Kidney (tissue), 14 donors: ENCODE measurements around the gene ZNF254. TPM values are rescaled to one million over a fixed set of nuclear protein-coding genes. Genes with fewer than 3 reads are reported as not detected.

Experiments used
- DNase-seq, 5 donors: peaks; one replicate each; pipeline ENCODE4 v3.0.0-alpha.2; 2013 to 2020
- FAIRE-seq: peaks from 2 replicates; lab custom pipeline; 2012; peaks lifted over from hg19 to GRCh38; lab: Jason Lieb, UNC
- H3K27ac ChIP-seq, 2 donors: one replicate each; pipeline ENCODE4 v1.7.0; 2013; ENCODE audit warnings: low read depth in 2 of 2, low read length in 2 of 2, inconsistent platforms in 1 of 2
- H3K27me3 ChIP-seq: one replicate; pipeline ENCODE4 v1.7.1; 2013; ENCODE audit warnings: low read length, inconsistent platforms; ENCODE audit not compliant: control insufficient read depth, insufficient read depth
- H3K36me3 ChIP-seq, 3 donors: one replicate each; pipeline versions ENCODE4 v1.7.0 to v1.7.1; 2013; ENCODE audit warnings: low read length in 3 of 3, control low read depth in 1 of 3, inconsistent platforms in 1 of 3; ENCODE audit not compliant: insufficient read depth in 3 of 3, control insufficient read depth in 2 of 3
- H3K4me1 ChIP-seq, 3 donors: one replicate each; pipeline versions ENCODE4 v1.7.0 to v1.7.1; 2013; ENCODE audit warnings: low read length in 3 of 3, inconsistent platforms in 1 of 3, low read depth in 1 of 3; ENCODE audit not compliant: control insufficient read depth in 2 of 3, insufficient read depth in 2 of 3
- H3K4me3 ChIP-seq, 3 donors: one replicate each; pipeline versions ENCODE4 v1.7.0 to v1.8.1; 2013; ENCODE audit warnings: low read length in 3 of 3, control low read depth in 1 of 3, inconsistent platforms in 1 of 3
- H3K9ac ChIP-seq, 3 donors: one replicate each; pipeline versions ENCODE4 v1.7.0 to v1.7.1; 2013; ENCODE audit warnings: low read length in 3 of 3, control low read depth in 1 of 3, inconsistent platforms in 1 of 3
- H3K9me3 ChIP-seq, 3 donors: one replicate each; pipeline versions ENCODE4 v1.7.0 to v1.7.1; 2013; ENCODE audit warnings: low read length in 3 of 3, control low read depth in 1 of 3, inconsistent platforms in 1 of 3; ENCODE audit not compliant: control insufficient read depth in 2 of 3, insufficient read depth in 1 of 3
- CTCF ChIP-seq: IDR thresholded peaks from 3 replicates; pipeline ENCODE4 v1.5.1; 2012; ENCODE audit warnings: mild to moderate bottlenecking, moderate library complexity, borderline replicate concordance; ENCODE audit not compliant: insufficient read depth; ENCODE audit errors: extremely low read depth
- intact Hi-C: fragments of 100-400 bp; cut with DNase I; formaldehyde crosslinking; loops from one replicate; pipeline ENCODE4 v1.11.1; 2022
- polyA plus RNA-seq: library from polyadenylated mRNA; stranded (reverse); fragments of 350-450 nt; fragmentation: Illumina TruSeq; extraction: RNeasy Lipid Tissue Mini Kit (QIAGEN cat#74804); gene quantifications from one replicate; pipeline ENCODE4 v1.2.3, GENCODE V29; 2014; ENCODE audit warnings: low read depth, low replicate concordance; ENCODE audit not compliant: insufficient read depth
- total RNA-seq: library from RNA; stranded (reverse); fragmentation: NEBNext Ultra II Directional; extraction: Animal tissue kit (Norgen Biotek cat#: 25700); gene quantifications from one replicate; pipeline ENCODE4 v1.2.1, GENCODE V29; 2021
- donor health status: control.
- donor health status: control.
- donor health status: control.
- donor health status: control.
- donor health status: control.
- donor health status: DM: yes; HTN: yes; CAD: no.
- donor health status: Normal renal cell carcinoma (clear cell type).

Gene ZNF254
- total and polyA plus RNA-seq, 2 donors from 2014 or later: 5.7 to 23.1 TPM

GRCh38 chr19:24166055-24166454 lies 79.1 kb downstream of the ZNF254 start:
- Histone ChIP-seq H3K4me1 (no peaks in the 10 kb centered on the region), H3K36me3 (no peaks in the 10 kb centered on the region), H3K4me3 (no peak overlapping the region), H3K9me3 (peaks cover 0 to 20% (median 4%) of the 10 kb centered on the region in 3 donors), H3K9ac (no peak overlapping the region), H3K27me3 (no peaks in the 10 kb centered on the region), H3K27ac (no peak overlapping the region)
- no peak for TF ChIP-seq CTCF
- intact Hi-C loops: no loop called here
- FAIRE-seq (no peak), DNase-seq (no peak)

- H3K36me3 ChIP-seq: no peaks in the 10 kb centered on the region
- H3K4me3 ChIP-seq: no peak overlapping the region
- peaks cover 0 to under 1% (median 0%) of the 10 kb centered on the region in 3 donors for H3K9me3 ChIP-seq
- no peak for TF ChIP-seq CTCF
- H3K9ac ChIP-seq: no peak overlapping the region
- no peaks in the 10 kb centered on the region for H3K4me1 ChIP-seq
- DNase-seq (no peak), FAIRE-seq (no peak)
- no peak overlapping the region for H3K27ac ChIP-seq
- H3K27me3 ChIP-seq: no peaks in the 10 kb centered on the region
- intact Hi-C loops: no loop called here
These were observed 86.9 kb downstream of the ZNF254 start for GRCh38 chr19:24173882-24174281.

- Histone ChIP-seq H3K9me3 (peaks cover 0 to 16% (median 3%) of the 10 kb centered on the region in 3 donors), H3K9ac (no peak overlapping the region), H3K27me3 (no peaks in the 10 kb centered on the region), H3K36me3 (no peaks in the 10 kb centered on the region), H3K27ac (no peak overlapping the region), H3K4me1 (no peaks in the 10 kb centered on the region), H3K4me3 (no peak overlapping the region)
- no peak for FAIRE-seq
- DNase-seq: no peak
- intact Hi-C loops: no loop called here
- TF ChIP-seq CTCF: no peak
These were observed 90.7 kb downstream of the ZNF254 start for GRCh38 chr19:24177686-24178085.

- H3K9me3 ChIP-seq: peaks cover 0 to 16% (median 3%) of the 10 kb centered on the region in 3 donors
- intact Hi-C loops: no loop called here
- DNase-seq (no peak), FAIRE-seq (no peak)
- no peak overlapping the region for H3K27ac ChIP-seq
- H3K4me3 ChIP-seq: no peak overlapping the region
- no peak overlapping the region for H3K9ac ChIP-seq
- no peaks in the 10 kb centered on the region for H3K4me1 ChIP-seq
- no peaks in the 10 kb centered on the region for H3K27me3 ChIP-seq
- H3K36me3 ChIP-seq: no peaks in the 10 kb centered on the region
- TF ChIP-seq CTCF: no peak
These were observed 91.2 kb downstream of the ZNF254 start for GRCh38 chr19:24178207-24178606.
